Thyroid gland (tissue), 4 donors: Measurements from ENCODE around the gene TMEM132D.

Experiments used
- POLR2A ChIP-seq, 2 donors: fragments of 450-650 bp; IDR thresholded peaks; one replicate each; pipeline ENCODE4 v1.6.1; 2017; ENCODE audit warnings: antibody characterized with exemption in 2 of 2, mild to moderate bottlenecking in 2 of 2, moderate library complexity in 1 of 2
- TF ChIP-seq, protein P1 (sequence below), 6 experiments: fragments of 200-600 bp in 3 of 6; fragments of 450-650 bp in 3 of 6; sonication (generic) in 3 of 6; IDR thresholded peaks; one replicate each; pipeline ENCODE4 v1.5.1; 2016 to 2019; ENCODE audit warnings: antibody characterized with exemption in 6 of 6, mild to moderate bottlenecking in 2 of 6, inconsistent platforms in 1 of 6, moderate library complexity in 1 of 6

DNA sequence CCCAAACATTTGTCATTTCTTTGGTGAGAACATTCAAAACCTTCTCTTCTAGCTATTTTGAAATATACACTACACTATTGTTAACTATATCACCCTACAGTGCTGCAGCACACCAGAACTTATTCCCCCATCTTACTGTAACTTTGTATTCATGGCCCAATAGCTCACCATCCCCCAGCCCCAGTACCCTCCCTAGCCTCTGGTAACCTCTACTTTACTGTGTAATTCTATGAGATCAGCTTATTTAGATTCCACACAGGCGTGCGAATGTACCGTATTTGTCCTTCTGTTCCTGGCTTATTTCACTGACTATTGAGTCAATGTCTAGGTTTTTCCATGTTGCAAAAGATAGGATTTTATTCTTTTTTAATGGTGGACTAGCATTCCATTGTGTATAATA is 469.0 kb downstream of the TMEM132D start:
- TF ChIP-seq, protein P1, sequence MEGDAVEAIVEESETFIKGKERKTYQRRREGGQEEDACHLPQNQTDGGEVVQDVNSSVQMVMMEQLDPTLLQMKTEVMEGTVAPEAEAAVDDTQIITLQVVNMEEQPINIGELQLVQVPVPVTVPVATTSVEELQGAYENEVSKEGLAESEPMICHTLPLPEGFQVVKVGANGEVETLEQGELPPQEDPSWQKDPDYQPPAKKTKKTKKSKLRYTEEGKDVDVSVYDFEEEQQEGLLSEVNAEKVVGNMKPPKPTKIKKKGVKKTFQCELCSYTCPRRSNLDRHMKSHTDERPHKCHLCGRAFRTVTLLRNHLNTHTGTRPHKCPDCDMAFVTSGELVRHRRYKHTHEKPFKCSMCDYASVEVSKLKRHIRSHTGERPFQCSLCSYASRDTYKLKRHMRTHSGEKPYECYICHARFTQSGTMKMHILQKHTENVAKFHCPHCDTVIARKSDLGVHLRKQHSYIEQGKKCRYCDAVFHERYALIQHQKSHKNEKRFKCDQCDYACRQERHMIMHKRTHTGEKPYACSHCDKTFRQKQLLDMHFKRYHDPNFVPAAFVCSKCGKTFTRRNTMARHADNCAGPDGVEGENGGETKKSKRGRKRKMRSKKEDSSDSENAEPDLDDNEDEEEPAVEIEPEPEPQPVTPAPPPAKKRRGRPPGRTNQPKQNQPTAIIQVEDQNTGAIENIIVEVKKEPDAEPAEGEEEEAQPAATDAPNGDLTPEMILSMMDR (IDR thresholded peaks at IDR 0.05), result no peak
- TF ChIP-seq POLR2A (IDR thresholded peaks at IDR 0.05), result no peak
